GM23338 (cell line): ENCODE results near the gene DACH2. TPM values are rescaled to one million over a fixed set of nuclear protein-coding genes. Genes with fewer than 3 reads are reported as not detected.

ENCODE experiments used
- ATAC-seq: fragments of 200-7000 bp; cut with Tn5 transposase; 3 replicates; pipeline ENCODE4 v1.9.1; 2020
- DNase-seq: peaks from one replicate; pipeline ENCODE4 v3.0.0-alpha.2; 2015; ENCODE audit warnings: low spot score
- H2AFZ ChIP-seq: fragments of 200-600 bp; sonication (generic); 2 replicates; pipeline ENCODE4 v1.8.0; 2016; ENCODE audit warnings: antibody characterized with exemption, mild to moderate bottlenecking, moderate library complexity
- H3F3A ChIP-seq: fragments of 200-600 bp; sonication (generic); replicated peaks from 2 replicates; pipeline ENCODE4 v1.8.0; 2017; ENCODE audit warnings: antibody characterized with exemption, mixed run types, low read depth
- H3K27ac ChIP-seq: fragments of 200-600 bp; sonication (generic); 2 replicates; pipeline ENCODE4 v1.6.1; 2016; ENCODE audit warnings: low read depth
- H3K27me3 ChIP-seq: fragments of 200-600 bp; sonication (generic); 2 replicates; pipeline ENCODE4 v1.8.0; 2016; ENCODE audit warnings: mild to moderate bottlenecking, mixed run types, moderate library complexity; ENCODE audit not compliant: insufficient read depth
- H3K36me3 ChIP-seq: fragments of 200-600 bp; sonication (generic); 2 replicates; pipeline ENCODE4 v1.8.0; 2016; ENCODE audit warnings: mild to moderate bottlenecking; ENCODE audit not compliant: insufficient read depth
- H3K4me1 ChIP-seq: fragments of 200-600 bp; sonication (generic); 2 replicates; pipeline ENCODE4 v1.8.0; 2016; ENCODE audit warnings: mild to moderate bottlenecking, moderate library complexity; ENCODE audit not compliant: insufficient read depth
- H3K4me2 ChIP-seq: fragments of 200-600 bp; sonication (generic); 2 replicates; pipeline ENCODE4 v1.7.1; 2017; ENCODE audit warnings: mixed run types
- H3K4me3 ChIP-seq: fragments of 200-600 bp; sonication (generic); 2 replicates; pipeline ENCODE4 v1.6.1; 2016; ENCODE audit warnings: mixed run types
- H3K79me2 ChIP-seq: fragments of 200-600 bp; sonication (generic); replicated peaks from 2 replicates; pipeline ENCODE4 v1.8.0; 2017; ENCODE audit warnings: mild to moderate bottlenecking; ENCODE audit not compliant: insufficient read depth
- H3K9me2 ChIP-seq: fragments of 200-600 bp; sonication (generic); 2 replicates; pipeline ENCODE4 v1.8.0; 2017; ENCODE audit not compliant: insufficient read depth
- H4K20me1 ChIP-seq: fragments of 200-600 bp; sonication (generic); replicated peaks from 2 replicates; pipeline ENCODE4 v1.8.0; 2017; ENCODE audit warnings: mild to moderate bottlenecking; ENCODE audit not compliant: insufficient read depth
- H3K27ac Mint-ChIP-seq: 2 replicates; pipeline ENCODE4 v1.8.0; 2020; ENCODE audit warnings: inconsistent platforms, mild to moderate bottlenecking, moderate library complexity, mixed read lengths
- H3K27me3 Mint-ChIP-seq: 3 replicates; pipeline ENCODE4 v1.8.0; 2022; ENCODE audit warnings: low read depth, mild to moderate bottlenecking, moderate library complexity, mixed read lengths, inconsistent platforms; ENCODE audit not compliant: insufficient read depth, poor library complexity
- H3K36me3 Mint-ChIP-seq: 3 replicates; pipeline ENCODE4 v1.8.0; 2021; ENCODE audit warnings: low read depth, mild to moderate bottlenecking, inconsistent platforms, moderate library complexity, mixed read lengths
- H3K4me1 Mint-ChIP-seq: 3 replicates; pipeline ENCODE4 v1.8.0; 2020; ENCODE audit warnings: mild to moderate bottlenecking, inconsistent platforms, mixed read lengths
- H3K4me3 Mint-ChIP-seq: 3 replicates; pipeline ENCODE4 v1.8.0; 2021; ENCODE audit warnings: moderate library complexity, mild to moderate bottlenecking, inconsistent platforms, mixed read lengths
- H3K9me3 Mint-ChIP-seq: 3 replicates; pipeline ENCODE4 v1.8.0; 2020; ENCODE audit warnings: moderate library complexity, mild to moderate bottlenecking, inconsistent platforms, mixed read lengths
- EZH2 ChIP-seq: fragments of 200-600 bp; sonication (generic); IDR thresholded peaks from one replicate; pipeline ENCODE4 v1.8.0; 2017; ENCODE audit warnings: antibody characterized with exemption, mild to moderate bottlenecking, low read depth; ENCODE audit not compliant: unreplicated experiment
- EZH2phosphoT487 ChIP-seq: fragments of 200-600 bp; sonication (generic); IDR thresholded peaks from one replicate; pipeline ENCODE4 v1.8.1; 2018; ENCODE audit warnings: antibody characterized with exemption; ENCODE audit not compliant: unreplicated experiment
- JUNB ChIP-seq: IDR thresholded peaks from one replicate; pipeline ENCODE4 v1.6.1; 2016; ENCODE audit warnings: antibody characterized with exemption; ENCODE audit not compliant: unreplicated experiment
- POLR2AphosphoS5 ChIP-seq: IDR thresholded peaks from 2 replicates; pipeline ENCODE4 v1.6.1; 2016; ENCODE audit warnings: antibody characterized with exemption, low read depth
- STAT1 ChIP-seq: IDR thresholded peaks from one replicate; pipeline ENCODE4 v1.6.1; 2016; ENCODE audit warnings: antibody characterized with exemption; ENCODE audit not compliant: unreplicated experiment
- ZNF114 ChIP-seq: fragments of 250-450 bp; sonication (Bioruptor Pico); IDR thresholded peaks from 2 replicates; pipeline ENCODE4 v1.5.0; 2020; ENCODE audit warnings: mild to moderate bottlenecking, moderate library complexity
- ZNF331 ChIP-seq: fragments of 250-450 bp; sonication (Bioruptor Pico); IDR thresholded peaks from 2 replicates; pipeline ENCODE4 v1.5.0; 2020; ENCODE audit warnings: low read depth, mild to moderate bottlenecking, moderate library complexity
- polyA plus RNA-seq: library from polyadenylated mRNA; unstranded; fragments of >200 nt; fragmentation: Nextera tagmentation; extraction: Ambion mirVana; gene quantifications from 2 replicates; pipeline ENCODE4 v1.2.1, GENCODE V29; 2016
- total RNA-seq: library from RNA; depleted of rRNA; stranded (reverse); fragments of >200 nt; shearing (Covaris generic); gene quantifications from 2 replicates; pipeline ENCODE4 v1.2.3, GENCODE V29; 2014
- TF ChIP-seq, protein P1 (sequence below): fragments of 250-450 bp; sonication (Bioruptor Pico); IDR thresholded peaks from 2 replicates; pipeline ENCODE4 v1.5.0; 2020; ENCODE audit warnings: mild to moderate bottlenecking, moderate library complexity
- TF ChIP-seq, protein P2 (sequence below), 2 experiments: fragments of 200-600 bp in 1 of 2; sonication (generic) in 1 of 2; conservative IDR thresholded peaks; 2 replicates each; pipeline versions ENCODE4 v1.5.1 to v1.6.1; 2016 to 2017; ENCODE audit warnings: antibody characterized with exemption in 2 of 2, low read depth in 2 of 2, mild to moderate bottlenecking in 2 of 2, moderate library complexity in 1 of 2
- TF ChIP-seq, protein P3 (sequence below): IDR thresholded peaks from one replicate; pipeline ENCODE4 v1.6.1; 2018; ENCODE audit warnings: antibody characterized with exemption; ENCODE audit not compliant: unreplicated experiment

The DACH2 gene
- total and polyA plus RNA-seq, 2 experiments from 2014 or later: 2.4 to 4.6 TPM

DNA sequence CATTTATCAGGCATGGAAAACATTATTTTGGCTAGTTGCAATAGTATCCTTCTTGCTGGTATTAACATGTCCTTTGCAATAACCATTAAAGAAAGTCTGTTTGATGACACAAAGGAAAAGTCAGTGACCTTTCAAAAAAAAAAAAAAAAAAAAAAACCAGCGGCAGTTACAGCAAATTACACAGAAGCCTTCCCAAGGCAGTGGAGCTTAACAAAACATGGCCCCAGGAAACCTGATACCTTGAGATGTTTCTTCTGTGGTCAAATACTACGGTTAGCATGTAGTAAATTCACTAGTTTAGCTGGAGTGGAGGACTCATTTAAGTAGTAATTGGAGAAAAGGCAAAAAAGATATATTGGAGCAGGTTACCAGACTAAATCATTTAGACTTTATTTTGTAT, 359.1 kb downstream of the DACH2 start:
- Histone ChIP-seq H3K36me3 (no peaks in the 10 kb centered on the region), H3K4me3 (no peak overlapping the region), H4K20me1 (no peaks in the 10 kb centered on the region), H3K79me2 (no peaks in the 10 kb centered on the region), H3K4me1 (peaks cover 3% of the 10 kb centered on the region; the same call in 1 of the 2 replicates), H3K27ac (no peak overlapping the region), H3K27me3 (no peaks in the 10 kb centered on the region), H3K9me2 (no peaks in the 10 kb centered on the region), H3F3A (no peaks in the 10 kb centered on the region), H3K4me2 (no peak overlapping the region), H2AFZ (no peak overlapping the region)
- DNase-seq (peak; percentile 1), ATAC-seq (no peak)
- no peak overlapping the region for H3K4me3 Mint-ChIP-seq
- H3K36me3 Mint-ChIP-seq: no peaks in the 10 kb centered on the region
- H3K9me3 Mint-ChIP-seq: no peaks in the 10 kb centered on the region
- H3K27ac Mint-ChIP-seq: no peak overlapping the region
- TF ChIP-seq ZNF331 (CRISPR knock-in tag): no peak
- TF ChIP-seq, protein P1, sequence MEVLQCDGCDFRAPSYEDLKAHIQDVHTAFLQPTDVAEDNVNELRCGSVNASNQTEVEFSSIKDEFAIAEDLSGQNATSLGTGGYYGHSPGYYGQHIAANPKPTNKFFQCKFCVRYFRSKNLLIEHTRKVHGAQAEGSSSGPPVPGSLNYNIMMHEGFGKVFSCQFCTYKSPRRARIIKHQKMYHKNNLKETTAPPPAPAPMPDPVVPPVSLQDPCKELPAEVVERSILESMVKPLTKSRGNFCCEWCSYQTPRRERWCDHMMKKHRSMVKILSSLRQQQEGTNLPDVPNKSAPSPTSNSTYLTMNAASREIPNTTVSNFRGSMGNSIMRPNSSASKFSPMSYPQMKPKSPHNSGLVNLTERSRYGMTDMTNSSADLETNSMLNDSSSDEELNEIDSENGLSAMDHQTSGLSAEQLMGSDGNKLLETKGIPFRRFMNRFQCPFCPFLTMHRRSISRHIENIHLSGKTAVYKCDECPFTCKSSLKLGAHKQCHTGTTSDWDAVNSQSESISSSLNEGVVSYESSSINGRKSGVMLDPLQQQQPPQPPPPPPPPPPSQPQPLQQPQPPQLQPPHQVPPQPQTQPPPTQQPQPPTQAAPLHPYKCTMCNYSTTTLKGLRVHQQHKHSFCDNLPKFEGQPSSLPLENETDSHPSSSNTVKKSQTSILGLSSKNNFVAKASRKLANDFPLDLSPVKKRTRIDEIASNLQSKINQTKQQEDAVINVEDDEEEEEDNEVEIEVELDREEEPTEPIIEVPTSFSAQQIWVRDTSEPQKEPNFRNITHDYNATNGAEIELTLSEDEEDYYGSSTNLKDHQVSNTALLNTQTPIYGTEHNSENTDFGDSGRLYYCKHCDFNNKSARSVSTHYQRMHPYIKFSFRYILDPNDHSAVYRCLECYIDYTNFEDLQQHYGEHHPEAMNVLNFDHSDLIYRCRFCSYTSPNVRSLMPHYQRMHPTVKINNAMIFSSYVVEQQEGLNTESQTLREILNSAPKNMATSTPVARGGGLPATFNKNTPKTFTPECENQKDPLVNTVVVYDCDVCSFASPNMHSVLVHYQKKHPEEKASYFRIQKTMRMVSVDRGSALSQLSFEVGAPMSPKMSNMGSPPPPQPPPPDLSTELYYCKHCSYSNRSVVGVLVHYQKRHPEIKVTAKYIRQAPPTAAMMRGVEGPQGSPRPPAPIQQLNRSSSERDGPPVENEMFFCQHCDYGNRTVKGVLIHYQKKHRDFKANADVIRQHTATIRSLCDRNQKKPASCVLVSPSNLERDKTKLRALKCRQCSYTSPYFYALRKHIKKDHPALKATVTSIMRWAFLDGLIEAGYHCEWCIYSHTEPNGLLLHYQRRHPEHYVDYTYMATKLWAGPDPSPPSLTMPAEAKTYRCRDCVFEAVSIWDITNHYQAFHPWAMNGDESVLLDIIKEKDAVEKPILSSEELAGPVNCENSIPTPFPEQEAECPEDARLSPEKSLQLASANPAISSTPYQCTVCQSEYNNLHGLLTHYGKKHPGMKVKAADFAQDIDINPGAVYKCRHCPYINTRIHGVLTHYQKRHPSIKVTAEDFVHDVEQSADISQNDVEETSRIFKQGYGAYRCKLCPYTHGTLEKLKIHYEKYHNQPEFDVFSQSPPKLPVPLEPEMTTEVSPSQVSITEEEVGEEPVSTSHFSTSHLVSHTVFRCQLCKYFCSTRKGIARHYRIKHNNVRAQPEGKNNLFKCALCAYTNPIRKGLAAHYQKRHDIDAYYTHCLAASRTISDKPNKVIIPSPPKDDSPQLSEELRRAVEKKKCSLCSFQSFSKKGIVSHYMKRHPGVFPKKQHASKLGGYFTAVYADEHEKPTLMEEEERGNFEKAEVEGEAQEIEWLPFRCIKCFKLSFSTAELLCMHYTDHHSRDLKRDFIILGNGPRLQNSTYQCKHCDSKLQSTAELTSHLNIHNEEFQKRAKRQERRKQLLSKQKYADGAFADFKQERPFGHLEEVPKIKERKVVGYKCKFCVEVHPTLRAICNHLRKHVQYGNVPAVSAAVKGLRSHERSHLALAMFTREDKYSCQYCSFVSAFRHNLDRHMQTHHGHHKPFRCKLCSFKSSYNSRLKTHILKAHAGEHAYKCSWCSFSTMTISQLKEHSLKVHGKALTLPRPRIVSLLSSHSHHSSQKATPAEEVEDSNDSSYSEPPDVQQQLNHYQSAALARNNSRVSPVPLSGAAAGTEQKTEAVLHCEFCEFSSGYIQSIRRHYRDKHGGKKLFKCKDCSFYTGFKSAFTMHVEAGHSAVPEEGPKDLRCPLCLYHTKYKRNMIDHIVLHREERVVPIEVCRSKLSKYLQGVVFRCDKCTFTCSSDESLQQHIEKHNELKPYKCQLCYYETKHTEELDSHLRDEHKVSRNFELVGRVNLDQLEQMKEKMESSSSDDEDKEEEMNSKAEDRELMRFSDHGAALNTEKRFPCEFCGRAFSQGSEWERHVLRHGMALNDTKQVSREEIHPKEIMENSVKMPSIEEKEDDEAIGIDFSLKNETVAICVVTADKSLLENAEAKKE (CRISPR knock-in tag): no peak
- TF ChIP-seq POLR2AphosphoS5: no peak
- no peak for TF ChIP-seq JUNB
- no peak for TF ChIP-seq STAT1
- no peak for TF ChIP-seq ZNF114
- no peak for TF ChIP-seq EZH2phosphoT487
- H3K4me1 Mint-ChIP-seq: peaks cover 6% of the 10 kb centered on the region; the same call in 2 of the 3 replicates
- no peaks in the 10 kb centered on the region for H3K27me3 Mint-ChIP-seq

DNA sequence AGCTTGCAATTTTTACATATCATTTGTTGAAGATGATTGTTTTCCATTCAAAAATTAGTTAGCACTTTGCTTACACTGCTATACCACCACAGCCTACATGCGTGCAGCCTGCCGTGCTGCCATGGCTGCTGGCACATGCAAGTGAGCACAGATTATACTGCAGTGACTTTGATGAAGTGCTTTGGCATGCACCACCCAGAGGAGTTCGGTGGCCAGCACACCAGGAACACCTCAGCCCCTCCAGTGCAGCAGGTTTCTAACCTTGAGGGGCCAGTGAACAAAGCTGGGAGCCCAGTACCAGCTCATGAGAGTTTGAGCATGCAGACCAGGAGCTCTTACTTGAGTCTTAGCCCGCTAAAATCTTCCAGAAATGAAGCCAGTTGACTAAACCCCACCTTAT, 431.5 kb downstream of the DACH2 start:
- Histone ChIP-seq H3F3A (no peaks in the 10 kb centered on the region), H2AFZ (no peak overlapping the region), H3K4me2 (no peak overlapping the region), H3K9me2 (no peaks in the 10 kb centered on the region), H3K27me3 (no peaks in the 10 kb centered on the region), H3K4me1 (no peaks in the 10 kb centered on the region), H3K4me3 (no peak overlapping the region), H3K79me2 (no peaks in the 10 kb centered on the region), H4K20me1 (no peaks in the 10 kb centered on the region), H3K27ac (no peak overlapping the region), H3K36me3 (no peaks in the 10 kb centered on the region)
- Mint-ChIP-seq H3K4me3 (no peak overlapping the region), H3K4me1 (no peaks in the 10 kb centered on the region), H3K9me3 (no peaks in the 10 kb centered on the region), H3K27ac (no peak overlapping the region), H3K36me3 (no peaks in the 10 kb centered on the region), H3K27me3 (no peaks in the 10 kb centered on the region)
- ATAC-seq (no peak), DNase-seq (no peak)
- TF ChIP-seq, protein P2, sequence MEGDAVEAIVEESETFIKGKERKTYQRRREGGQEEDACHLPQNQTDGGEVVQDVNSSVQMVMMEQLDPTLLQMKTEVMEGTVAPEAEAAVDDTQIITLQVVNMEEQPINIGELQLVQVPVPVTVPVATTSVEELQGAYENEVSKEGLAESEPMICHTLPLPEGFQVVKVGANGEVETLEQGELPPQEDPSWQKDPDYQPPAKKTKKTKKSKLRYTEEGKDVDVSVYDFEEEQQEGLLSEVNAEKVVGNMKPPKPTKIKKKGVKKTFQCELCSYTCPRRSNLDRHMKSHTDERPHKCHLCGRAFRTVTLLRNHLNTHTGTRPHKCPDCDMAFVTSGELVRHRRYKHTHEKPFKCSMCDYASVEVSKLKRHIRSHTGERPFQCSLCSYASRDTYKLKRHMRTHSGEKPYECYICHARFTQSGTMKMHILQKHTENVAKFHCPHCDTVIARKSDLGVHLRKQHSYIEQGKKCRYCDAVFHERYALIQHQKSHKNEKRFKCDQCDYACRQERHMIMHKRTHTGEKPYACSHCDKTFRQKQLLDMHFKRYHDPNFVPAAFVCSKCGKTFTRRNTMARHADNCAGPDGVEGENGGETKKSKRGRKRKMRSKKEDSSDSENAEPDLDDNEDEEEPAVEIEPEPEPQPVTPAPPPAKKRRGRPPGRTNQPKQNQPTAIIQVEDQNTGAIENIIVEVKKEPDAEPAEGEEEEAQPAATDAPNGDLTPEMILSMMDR (conservative IDR thresholded peaks at IDR 0.05; ENCODE audit: low read depth in 2 of 2): no peak
- TF ChIP-seq EZH2phosphoT487 (no peak), EZH2 (no peak), JUNB (no peak), ZNF114 (no peak)
- TF ChIP-seq, protein P3, sequence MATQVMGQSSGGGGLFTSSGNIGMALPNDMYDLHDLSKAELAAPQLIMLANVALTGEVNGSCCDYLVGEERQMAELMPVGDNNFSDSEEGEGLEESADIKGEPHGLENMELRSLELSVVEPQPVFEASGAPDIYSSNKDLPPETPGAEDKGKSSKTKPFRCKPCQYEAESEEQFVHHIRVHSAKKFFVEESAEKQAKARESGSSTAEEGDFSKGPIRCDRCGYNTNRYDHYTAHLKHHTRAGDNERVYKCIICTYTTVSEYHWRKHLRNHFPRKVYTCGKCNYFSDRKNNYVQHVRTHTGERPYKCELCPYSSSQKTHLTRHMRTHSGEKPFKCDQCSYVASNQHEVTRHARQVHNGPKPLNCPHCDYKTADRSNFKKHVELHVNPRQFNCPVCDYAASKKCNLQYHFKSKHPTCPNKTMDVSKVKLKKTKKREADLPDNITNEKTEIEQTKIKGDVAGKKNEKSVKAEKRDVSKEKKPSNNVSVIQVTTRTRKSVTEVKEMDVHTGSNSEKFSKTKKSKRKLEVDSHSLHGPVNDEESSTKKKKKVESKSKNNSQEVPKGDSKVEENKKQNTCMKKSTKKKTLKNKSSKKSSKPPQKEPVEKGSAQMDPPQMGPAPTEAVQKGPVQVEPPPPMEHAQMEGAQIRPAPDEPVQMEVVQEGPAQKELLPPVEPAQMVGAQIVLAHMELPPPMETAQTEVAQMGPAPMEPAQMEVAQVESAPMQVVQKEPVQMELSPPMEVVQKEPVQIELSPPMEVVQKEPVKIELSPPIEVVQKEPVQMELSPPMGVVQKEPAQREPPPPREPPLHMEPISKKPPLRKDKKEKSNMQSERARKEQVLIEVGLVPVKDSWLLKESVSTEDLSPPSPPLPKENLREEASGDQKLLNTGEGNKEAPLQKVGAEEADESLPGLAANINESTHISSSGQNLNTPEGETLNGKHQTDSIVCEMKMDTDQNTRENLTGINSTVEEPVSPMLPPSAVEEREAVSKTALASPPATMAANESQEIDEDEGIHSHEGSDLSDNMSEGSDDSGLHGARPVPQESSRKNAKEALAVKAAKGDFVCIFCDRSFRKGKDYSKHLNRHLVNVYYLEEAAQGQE: no peak
